HG03442 (cell line): ENCODE measurements around the gene ATP11B.

Experiments used
- ATAC-seq: cut with Tn5 transposase; IDR thresholded peaks from one replicate; pipeline ENCODE4 v1.9.1; 2021; ENCODE audit warnings: mild to moderate bottlenecking, moderate library complexity; ENCODE audit not compliant: unreplicated experiment

The ATP11B gene

DNA sequence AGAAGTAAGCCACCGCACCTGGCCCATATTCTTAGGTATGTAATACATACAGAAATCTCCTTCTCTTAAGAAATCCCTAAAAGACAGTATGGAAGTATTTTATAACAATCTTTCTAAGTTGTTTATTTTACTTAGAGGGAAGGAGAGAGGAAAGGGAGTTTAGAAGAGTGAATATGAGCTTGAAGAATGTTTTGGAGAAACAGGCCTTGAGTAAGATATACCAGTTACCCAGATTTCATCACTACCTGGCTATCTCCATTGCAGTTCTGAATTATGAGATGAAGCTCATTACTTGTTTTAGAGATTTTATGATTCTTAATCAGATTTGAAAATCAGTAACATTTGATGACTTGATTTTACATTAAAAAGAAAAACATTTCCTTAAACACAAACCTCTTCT is 115.2 kb downstream of the ATP11B start:
- ATAC-seq, result no peak

DNA sequence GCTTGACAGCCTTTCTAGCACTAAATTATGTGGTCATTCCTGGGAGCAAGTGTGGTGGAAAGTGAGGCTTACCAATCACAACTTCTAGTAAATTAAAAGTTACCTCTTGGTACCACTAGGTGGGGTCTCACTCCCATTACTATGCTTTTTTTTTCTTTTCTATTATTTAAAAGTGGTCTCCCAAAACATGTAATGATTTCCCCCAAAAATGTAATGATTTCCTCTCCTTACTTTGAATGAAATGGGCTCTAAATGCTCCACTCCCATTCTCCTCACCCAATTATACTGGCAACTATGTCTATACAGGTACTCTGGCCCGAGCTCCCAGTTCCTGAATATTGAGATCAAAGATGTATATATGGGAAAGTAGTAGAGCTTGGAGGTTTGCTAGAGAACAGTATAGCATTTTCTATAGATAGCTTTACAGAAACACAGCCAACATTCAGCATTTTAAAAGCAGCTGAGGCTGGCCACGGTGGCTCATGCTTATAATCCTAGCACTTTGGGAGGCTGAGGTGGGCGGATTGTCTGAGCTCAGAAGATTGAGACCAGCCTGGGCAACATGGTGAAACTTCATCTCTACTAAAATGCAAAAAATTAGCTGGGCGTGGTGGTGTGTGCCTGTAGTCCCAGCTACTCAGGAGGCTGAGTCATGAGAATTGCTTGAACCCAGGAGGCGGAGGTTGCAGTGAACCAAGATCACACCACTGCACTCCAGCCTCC is 116.2 kb downstream of the ATP11B start:
- ATAC-seq, result no peak

DNA sequence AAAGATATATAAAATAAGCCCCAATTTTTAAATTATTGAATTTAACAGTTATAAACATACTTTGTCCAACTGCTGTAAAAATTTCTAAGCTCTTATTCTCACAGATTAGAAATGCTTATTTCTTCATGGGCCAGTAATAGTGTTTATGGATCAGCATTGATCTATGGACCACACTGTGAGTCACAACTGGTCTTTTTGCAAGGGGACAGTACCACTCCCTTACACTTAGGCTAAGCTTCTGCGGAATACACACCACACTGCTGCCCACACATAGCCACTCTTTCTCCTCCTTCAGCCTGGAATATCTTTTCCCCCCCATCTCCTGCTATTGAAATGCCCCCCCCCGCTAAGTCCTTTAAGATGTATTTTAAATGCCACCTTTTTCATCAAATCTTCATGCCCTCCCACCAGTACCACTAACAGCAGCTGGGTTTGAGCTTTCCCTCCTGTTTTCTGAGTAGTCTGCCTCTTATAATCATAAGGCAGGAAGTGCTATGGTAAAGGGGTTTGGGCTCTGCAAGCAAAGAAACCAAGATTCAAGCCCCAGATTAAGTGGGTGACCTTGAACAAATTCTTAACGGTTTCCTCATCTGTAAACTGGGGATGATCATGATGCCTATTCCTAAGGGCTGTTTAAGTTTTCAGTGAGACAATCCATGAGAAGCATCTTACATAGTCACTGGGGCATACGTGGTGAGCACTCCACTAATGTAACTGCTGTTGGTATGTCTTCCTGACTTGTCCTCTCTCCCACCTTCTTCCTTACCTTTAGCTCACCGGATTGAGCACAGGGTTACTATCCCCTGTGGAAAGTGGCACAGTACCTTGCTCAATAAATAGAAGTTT is 117.9 kb downstream of the ATP11B start:
- no peak for ATAC-seq

DNA sequence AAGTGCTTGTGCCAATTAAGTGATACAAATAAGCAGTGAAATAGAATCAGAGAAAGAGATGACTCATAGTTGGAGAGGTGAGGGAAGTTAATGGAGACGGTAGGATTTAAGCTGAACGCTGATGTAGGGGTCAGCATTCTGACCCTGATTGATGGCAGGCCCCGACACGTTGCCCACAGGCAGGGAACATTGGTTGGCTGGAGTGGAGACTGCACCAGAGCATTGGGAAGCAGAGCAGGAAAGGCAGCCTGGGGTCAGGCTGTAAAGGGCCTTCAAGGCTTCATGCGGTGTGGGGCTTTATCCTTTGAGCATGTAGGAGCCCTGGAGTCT is 118.4 kb downstream of the ATP11B start:
- no peak for ATAC-seq

DNA sequence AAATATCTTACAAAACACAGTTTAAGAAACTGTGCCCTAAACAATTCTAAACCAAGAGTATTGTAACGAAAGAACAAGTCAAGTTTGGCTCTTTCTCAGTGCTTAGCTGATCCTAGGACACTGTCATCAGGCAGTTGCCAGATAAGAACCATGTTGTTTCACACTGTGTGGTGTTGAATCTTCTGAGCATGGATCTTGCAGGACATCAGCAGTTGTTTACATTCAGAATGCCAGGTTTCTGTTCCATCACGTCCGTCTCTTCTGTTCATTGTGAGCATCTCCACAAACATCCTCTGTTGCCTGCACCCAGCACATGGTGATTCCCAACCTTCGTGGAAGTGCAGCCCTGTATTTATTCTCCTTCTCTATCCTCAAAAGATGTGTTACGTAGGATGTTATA is 119.2 kb downstream of the ATP11B start:
- ATAC-seq, result no peak

DNA sequence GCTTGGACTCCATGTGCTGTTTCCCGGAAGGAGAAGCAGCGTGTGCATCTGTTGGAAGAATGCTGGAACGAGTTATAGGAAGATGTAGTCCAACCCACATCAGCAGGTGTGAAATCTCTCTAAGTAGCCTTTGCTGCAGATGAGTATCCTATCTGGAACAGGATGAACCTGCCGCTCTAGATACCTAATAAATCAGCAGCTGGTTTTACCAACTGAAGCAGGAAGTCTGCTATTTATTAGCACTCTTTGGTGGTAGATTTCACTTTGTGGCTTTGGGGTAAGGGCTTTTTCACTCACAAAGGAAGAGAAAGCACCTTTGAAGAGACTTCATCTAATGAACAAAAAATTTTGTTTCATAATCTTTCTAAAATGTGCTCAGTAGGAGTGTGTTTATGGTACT is 120.6 kb downstream of the ATP11B start:
- ATAC-seq, result peak; percentile 93

DNA sequence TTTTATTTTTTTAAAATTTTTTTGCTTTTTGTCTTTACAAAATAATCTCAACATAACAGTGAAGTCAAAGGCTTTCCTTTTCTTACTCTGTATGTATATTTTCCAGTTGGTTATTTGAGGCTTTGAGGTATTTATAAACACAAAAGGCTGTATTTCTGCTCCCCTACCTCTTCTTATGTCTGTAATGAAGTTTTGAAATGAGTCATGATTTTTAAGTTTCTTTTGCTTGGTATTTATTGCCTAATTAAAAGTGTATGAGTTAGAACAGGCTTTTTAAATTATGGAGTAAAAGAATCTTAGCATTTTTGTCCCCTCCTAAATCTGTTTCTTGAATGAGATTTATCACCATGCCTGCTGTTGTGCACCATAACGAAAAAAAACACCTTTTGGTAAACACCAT is 121.0 kb downstream of the ATP11B start:
- ATAC-seq, result peak; percentile 38

DNA sequence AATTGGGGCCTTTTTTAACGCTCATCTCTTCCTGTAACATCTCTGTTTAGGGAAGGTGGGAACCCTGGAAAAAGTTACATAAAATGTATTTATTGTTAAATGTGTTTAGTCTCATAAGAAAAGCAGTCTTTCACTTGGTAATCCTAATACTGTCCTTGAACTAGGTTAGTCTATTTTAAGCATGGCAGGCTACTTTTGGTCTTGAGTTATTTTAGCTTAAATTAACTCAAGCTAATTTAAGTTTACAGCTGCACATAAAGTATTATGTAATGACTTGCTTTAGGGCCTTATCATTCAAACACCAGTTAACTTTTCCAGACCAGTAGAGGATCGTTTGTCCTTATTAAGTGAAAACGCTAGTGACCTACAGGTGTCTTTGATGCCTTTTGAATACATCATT is 123.8 kb downstream of the ATP11B start:
- ATAC-seq, result no peak

DNA sequence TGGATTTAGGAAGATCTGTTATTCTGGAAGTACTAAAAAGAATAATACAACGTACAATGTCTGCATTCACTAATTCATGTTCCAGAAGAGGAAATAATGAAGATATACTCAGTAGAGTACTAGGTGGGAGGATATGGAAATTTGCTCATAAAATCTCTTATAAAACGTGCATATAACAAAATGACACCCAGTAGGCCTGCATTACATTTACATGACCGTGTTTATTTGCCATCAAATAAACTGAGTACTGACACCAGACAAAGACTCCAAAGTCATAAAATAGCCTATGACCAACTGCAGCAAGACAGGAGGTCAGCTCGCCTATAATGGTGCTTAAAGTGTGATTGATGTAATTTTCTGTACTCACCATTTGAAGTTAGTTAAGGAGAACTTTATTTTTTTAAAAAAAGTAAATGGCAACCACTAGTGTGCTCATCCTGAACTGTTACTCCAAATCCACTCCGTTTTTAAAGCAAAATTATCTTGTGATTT is 126.6 kb downstream of the ATP11B start:
- ATAC-seq, result no peak

DNA sequence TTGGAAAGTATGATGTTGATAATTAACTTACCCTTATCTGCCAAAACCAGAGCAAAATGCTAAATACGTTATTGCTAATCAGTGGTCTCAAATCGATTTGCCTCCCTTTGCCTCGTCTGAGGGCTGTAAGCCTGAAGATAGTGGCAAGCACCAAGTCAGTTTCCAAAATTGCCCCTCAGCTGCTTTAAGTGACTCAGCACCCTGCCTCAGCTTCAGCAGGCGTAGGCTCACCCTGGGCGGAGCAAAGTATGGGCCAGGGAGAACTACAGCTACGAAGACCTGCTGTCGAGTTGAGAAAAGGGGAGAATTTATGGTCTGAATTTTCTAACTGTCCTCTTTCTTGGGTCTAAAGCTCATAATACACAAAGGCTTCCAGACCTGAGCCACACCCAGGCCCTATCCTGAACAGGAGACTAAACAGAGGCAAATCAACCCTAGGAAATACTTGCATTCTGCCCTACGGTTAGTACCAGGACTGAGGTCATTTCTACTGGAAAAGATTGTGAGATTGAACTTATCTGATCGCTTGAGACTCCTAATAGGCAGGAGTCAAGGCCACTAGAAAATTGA is 127.3 kb downstream of the ATP11B start:
- no peak for ATAC-seq

DNA sequence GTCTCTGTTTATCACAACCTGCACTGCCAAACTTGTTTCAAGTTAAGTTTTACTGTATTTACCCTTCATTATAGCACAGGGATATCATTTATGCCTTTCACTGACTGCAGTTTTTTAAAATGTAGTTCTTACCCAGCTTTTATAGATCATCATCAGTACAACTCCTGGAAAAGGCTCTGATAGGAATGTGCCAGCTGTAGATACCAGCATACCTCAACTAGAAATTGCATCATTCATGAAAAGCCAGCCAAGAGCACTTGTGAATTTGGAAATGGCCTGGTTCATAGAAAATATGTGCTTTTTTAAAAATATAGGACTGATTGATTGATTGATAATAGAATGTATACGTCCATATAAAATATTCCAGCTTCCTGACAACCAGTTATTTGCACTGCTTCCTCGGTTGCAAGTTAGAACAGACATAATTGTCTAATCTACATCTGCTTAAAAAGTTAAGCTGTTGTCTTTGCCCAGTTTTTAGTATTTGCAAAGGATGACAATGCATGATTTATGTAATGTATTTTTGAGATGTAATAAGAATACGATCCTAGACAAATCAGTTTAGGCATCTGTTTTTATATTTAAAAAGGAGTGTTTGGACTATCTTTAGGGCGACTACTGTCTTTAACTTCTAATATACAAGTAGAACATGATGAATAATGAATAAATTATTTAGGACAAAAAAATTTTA is 128.5 kb downstream of the ATP11B start:
- ATAC-seq, result no peak

DNA sequence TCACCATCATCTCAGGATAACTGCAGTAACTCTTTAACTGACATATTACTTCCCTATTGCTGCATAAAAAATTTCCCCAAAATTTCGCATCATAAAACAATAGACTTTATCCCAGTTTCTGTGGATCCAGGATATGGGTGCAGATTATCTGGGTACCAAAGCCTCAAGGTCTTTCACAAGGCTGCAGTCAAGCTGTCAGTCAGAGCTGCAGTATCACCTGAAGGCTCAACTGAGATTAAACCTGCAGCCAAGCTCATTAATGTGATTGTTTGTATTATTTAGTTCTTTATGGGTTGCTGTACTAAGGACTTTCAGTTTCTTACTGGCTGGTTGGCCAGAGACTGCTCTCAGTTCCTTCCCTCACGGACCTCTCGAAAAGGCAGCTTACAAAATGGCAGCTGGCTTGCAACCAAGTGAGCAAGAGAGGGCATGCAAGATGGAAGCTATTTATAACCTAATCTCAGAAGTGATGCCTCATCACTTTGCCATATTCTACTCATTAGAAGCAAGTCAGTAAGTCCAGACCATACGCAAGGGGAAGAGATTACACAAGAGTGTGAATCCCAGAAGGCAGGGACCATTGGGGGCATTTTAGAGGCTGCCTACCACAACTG is 132.1 kb downstream of the ATP11B start:
- ATAC-seq, result peak; percentile 97

DNA sequence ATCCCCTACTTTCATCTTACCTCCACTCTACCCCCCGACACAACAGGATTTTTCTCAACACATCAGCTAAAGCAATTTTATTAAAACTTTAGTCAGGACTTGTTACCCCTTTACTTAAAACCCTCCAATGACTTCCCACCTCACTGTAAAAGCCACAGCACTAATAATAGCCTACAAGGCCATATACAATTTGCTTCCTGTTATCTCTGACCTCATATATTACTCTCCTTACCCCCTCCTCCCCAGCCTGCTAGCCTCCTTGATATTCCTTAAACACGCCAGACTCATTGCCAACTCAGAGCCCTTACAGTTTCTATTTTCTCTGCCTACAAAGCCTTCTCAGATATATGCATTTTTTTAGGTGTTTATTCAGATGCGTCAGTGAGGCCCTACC is 132.6 kb downstream of the ATP11B start:
- peak; percentile 14 for ATAC-seq

DNA sequence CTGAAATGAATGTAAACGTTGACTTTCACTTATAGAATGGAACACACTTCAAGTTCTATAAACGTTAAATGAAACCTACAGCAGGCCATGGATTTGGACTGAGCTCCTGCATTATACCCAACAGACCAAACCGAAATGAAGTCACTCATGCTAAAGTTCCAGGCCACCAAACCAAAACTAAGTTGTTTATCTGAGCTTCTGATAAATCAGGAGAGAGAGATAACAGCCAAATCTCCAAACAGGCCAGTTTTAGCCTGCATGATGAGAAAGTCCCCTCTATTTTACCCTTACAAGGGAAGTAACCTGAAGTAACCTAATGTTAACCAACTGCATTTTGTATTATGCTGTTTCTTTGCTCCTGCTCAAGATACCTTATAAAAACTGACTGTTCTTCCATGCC is 142.5 kb downstream of the ATP11B start:
- ATAC-seq, result no peak

DNA sequence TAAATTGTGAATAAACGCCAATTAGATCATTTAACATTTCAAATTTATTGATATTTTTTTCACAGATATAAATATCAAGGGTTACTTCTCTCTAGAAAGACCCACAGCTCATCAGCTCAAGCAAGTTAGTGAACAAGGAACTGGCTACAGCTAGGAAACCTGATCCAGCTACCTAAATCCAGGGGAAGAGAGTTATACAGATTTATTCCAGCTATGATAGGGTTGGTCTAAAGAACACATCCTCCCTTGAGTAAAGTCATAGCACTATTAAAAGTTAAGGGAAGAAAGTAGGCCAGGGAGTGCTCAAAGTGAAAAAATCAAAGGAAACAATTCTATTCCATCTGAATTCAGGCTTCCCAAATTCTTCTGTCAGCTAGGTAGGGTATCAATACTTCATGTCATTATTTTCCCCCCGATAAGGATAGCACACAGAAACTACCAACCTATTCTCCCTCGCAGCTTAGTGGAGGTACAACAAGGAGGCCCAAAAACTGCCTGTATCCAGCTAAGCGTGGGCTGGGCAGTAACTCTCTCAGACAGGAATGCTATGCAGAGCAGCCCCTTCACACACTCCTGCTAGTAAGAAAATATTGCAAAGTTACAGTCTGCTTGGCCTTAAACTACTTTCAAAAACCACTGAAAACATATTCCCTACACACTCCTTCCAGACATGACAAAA is 143.1 kb downstream of the ATP11B start:
- ATAC-seq, result no peak

DNA sequence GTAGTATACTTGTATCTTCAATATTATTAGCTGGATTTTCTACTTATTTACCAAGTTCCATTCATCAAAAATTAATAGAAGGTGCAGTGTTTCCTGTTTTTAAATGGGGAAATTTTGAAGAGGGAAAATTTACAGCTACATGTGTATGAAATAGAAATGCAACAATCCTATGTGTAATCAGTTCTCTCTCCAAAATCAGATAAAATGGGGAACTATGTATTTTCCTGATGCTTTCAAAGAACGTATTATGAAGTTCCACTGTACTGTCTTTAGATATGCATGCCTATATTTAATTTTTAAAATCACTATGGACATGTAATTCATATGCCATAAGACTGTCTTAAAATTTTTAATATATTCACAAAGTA is 143.6 kb downstream of the ATP11B start:
- no peak for ATAC-seq

DNA sequence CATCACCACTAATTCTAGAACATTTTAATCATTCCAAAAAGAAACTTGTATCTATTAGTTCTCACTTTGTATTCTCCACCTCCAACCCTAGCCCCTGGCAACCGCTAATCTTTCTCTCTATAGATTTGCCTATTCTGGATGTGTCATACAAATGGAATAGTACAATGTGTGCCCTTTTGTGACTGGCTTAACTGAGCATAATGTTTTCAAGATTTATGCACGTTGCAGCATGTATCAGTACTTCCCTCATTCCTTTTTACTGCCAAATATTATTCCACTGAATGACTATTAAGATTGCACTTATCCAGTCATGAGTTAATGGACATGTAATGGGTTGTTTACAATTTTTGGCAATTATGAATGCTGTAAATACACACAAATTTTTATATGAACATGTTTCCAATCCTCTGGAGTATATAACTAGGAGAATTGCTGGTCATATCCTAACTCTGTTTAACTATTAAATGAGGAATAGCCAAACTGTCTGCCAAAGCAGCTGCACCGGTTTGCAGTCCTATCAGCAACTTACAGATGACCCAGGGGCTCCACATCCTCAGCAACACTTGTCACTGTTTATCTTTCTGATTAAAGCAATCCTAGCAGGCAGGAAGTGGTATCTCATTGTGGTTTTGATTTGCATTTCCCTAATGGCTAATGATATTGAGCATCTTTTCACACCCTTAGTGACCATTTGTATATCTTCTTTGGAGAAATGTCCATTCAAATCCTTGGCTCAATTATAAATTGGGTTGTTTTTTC is 144.2 kb downstream of the ATP11B start:
- peak; percentile 81 for ATAC-seq

DNA sequence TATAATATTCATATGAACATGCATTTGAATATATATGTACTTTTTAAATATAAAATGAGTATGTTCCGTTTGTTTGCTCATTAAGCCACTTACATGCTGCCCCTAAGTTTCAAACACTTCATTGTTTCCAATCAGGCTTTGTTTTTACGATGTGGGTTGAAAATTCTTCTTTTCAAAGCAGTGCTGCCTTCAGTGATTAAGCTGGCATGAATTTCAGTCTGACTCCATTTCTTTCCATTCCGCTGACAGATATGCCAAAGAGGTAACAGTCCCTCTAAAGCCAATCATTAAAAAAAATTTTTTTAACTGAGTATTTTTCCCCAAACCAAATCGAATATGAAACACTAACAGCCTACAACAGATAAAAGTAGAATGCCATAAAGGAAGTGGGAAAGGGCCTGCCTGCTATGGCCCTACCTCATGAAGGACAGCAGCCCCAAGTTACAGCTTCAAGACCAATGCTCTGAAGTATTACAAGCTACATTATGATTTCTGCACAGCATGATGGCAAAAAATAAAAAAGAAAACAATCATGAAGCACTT is 147.0 kb downstream of the ATP11B start:
- ATAC-seq, result no peak

DNA sequence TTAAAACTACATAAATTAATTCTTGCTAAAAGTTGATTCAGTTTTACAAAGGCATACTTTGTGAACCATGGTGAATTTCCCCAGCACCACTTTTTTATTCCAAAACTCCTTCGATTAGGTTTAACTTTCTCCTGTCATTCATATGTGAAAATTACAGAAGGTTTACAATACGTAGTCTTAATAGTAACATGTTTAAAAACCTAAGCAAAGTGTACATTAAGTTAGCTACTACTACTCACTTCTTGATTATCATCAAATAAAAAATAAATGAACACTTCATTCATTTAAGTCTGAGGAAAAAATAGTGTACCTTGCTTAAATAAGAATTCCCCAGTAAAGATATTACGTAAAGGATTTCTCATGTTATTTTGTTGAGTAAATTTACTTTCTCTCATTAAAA is 148.4 kb downstream of the ATP11B start:
- ATAC-seq, result no peak

DNA sequence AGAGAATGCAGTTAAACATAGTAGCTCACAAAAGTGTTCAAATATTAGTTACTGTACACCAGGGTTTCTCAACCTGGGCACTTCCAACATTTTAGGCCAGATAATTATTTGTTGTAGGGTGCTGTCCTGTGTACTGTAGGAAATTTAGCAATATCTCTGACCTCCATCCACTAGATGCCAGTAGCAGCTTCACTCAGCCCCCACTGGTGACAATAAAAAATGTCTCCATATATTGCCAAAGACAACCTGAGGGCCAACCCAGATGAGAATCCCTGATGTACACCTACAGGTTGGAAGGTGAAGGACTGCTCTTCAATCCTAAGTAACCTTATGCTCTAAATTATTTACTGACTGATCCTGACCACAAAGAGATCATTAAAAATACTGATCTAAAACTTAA is 154.6 kb downstream of the ATP11B start:
- ATAC-seq, result no peak
